Measurements from ENCODE around the gene PTGR1. TPM values are rescaled to one million over a fixed set of nuclear protein-coding genes. Genes with fewer than 3 reads are reported as not detected.

Gene PTGR1
- total and polyA plus RNA-seq, 2 of the 8 experiments (the other 6 are each of a cell fraction or from before 2014, with no cell fraction given): 16.9 to 28.5 TPM

GRCh38 chr9:111582888-111583287 is 16.6 kb downstream of the PTGR1 start:
- H4K91ac ChIP-seq (replicated peaks; ENCODE audit: insufficient read length, low read length): no peak overlapping the region
- no peak overlapping the region for H2AFZ ChIP-seq (ENCODE audit: low read length)
- H3K23ac ChIP-seq (ENCODE audit: insufficient read length): no peak overlapping the region
- H3K23me2 ChIP-seq (ENCODE audit: low read depth, low read length): peaks cover 2% of the 10 kb centered on the region; the same call in 1 of the 2 replicates
- no peak overlapping the region for H4K8ac ChIP-seq (ENCODE audit: extremely low read depth, insufficient read depth, low read length)
- no peak overlapping the region for H3K14ac ChIP-seq (ENCODE audit: insufficient read length)
- 95% methylated on average over 3 of the region's 3 CpGs; no CpG with 5 or more reads in 1 of the 2 experiments for WGBS, 2 experiments (ENCODE audit: extremely low coverage in 1 of 2, insufficient coverage in 1 of 2, insufficient read length in 1 of 2, insufficient replicate concordance in 2 of 2, low coverage in 1 of 2, low lambda C conversion rate in 2 of 2, missing lambda C conversion rate in 1 of 2)
- H2BK120ac ChIP-seq (replicated peaks; ENCODE audit: low read depth, low read length): no peak overlapping the region
- H3K4ac ChIP-seq (replicated peaks; ENCODE audit: insufficient read length, low read depth, low read length): no peak overlapping the region
- FAIRE-seq: no peak
- no peaks in the 10 kb centered on the region for H3K79me2 ChIP-seq (ENCODE audit: control insufficient read depth in 1 of 2, insufficient read depth in 2 of 2, low read length in 2 of 2)
- no peaks in the 10 kb centered on the region for H4K20me1 ChIP-seq (replicated peaks in 1 of 2; ENCODE audit: control insufficient read depth in 1 of 2, insufficient read depth in 2 of 2, low read length in 2 of 2)
- peaks cover 3 to 35% (median 13%) of the 10 kb centered on the region in 4 experiments; a peak in 6 of 8 replicates for H3K36me3 ChIP-seq (ENCODE audit: control insufficient read depth in 2 of 4, insufficient read depth in 4 of 4, low read length in 3 of 4)
- H3K27me3 ChIP-seq (replicated peaks in 1 of 4; ENCODE audit: control insufficient read depth in 3 of 4, extremely low read depth in 1 of 4, insufficient read depth in 3 of 4, low read length in 3 of 4): no peaks in the 10 kb centered on the region
- H2BK5ac ChIP-seq (ENCODE audit: low read depth, low read length): no peak overlapping the region
- no peak overlapping the region for H4K5ac ChIP-seq (ENCODE audit: insufficient read length, low read depth, low read length)
- no peak overlapping the region for H3K18ac ChIP-seq (ENCODE audit: extremely low read depth, low read length)
- H3K9me3 ChIP-seq (ENCODE audit: insufficient read depth in 2 of 2, low read depth in 1 of 2, low read length in 1 of 2): no peaks in the 10 kb centered on the region
- H3K56ac ChIP-seq (replicated peaks; ENCODE audit: insufficient read length, low read depth, low read length): no peak overlapping the region
- no peak overlapping the region for H3K9ac ChIP-seq (replicated peaks in 1 of 4; ENCODE audit: extremely low read depth in 1 of 4, low read depth in 3 of 4, low read length in 3 of 4)
- no peak overlapping the region for H2AK5ac ChIP-seq (ENCODE audit: low read depth, low read length)
- H3K4me3 ChIP-seq (ENCODE audit: extremely low read depth in 1 of 4, insufficient read depth in 2 of 4, low read depth in 3 of 4, low read length in 4 of 4): no peak overlapping the region
- no peak overlapping the region for H2BK15ac ChIP-seq (ENCODE audit: low read length)
- ChIA-PET POLR2A (ENCODE audit: partially characterized antibody) (no interaction called here), CTCF (ENCODE audit: partially characterized antibody) (interaction anchor here (1.4 kb wide), 1 partner anchor 24 kb away, joined by 4 read pairs; no protein-coding TSS in a partner anchor)
- H3K79me1 ChIP-seq (ENCODE audit: low read depth, low read length): no peaks in the 10 kb centered on the region
- no peak overlapping the region for H2BK20ac ChIP-seq (ENCODE audit: low read length)
- no peaks in the 10 kb centered on the region for H3K4me1 ChIP-seq (replicated peaks in 1 of 4; ENCODE audit: control insufficient read depth in 3 of 4, insufficient read depth in 4 of 4, low read length in 3 of 4)
- no peak overlapping the region for H3K4me2 ChIP-seq (ENCODE audit: insufficient read depth in 1 of 2, low read depth in 2 of 2, low read length in 2 of 2)
- no peak overlapping the region for H2BK12ac ChIP-seq (ENCODE audit: low read depth, low read length)
- no peak for DNase-seq (ENCODE audit: low read depth in 1 of 2, low spot score in 2 of 2)
- H3K27ac ChIP-seq (ENCODE audit: low read depth, low read length): no peak overlapping the region
- TF ChIP-seq EZH2 (IDR thresholded peaks at IDR 0.05; ENCODE audit: low read depth, low read length, severe bottlenecking): no peak
- TF ChIP-seq E2F6 (IDR thresholded peaks at IDR 0.05): no peak
- no peak for TF ChIP-seq MAX (IDR thresholded peaks at IDR 0.05)
- TF ChIP-seq RNF2 (IDR thresholded peaks at IDR 0.05; ENCODE audit: borderline replicate concordance, low read depth, low read length, missing control alignments, poor library complexity, severe bottlenecking): no peak
- no peak for TF ChIP-seq FOSL1 (IDR thresholded peaks at IDR 0.05; ENCODE audit: insufficient read depth, low read depth, low read length)
- TF ChIP-seq KDM5A (IDR thresholded peaks at IDR 0.05; ENCODE audit: low read length): no peak
- no peak for TF ChIP-seq HDAC6 (IDR thresholded peaks at IDR 0.05; ENCODE audit: low read depth, low read length)
- no peak for TF ChIP-seq CTBP2 (IDR thresholded peaks at IDR 0.05; ENCODE audit: borderline replicate concordance, insufficient read depth, insufficient read length, low read length)
- no peak for TF ChIP-seq CHD1 (IDR thresholded peaks at IDR 0.05; ENCODE audit: low read depth, low read length)
- TF ChIP-seq SUZ12 (IDR thresholded peaks at IDR 0.05; ENCODE audit: low read length): no peak
- no peak for TF ChIP-seq USF2 (IDR thresholded peaks at IDR 0.05; ENCODE audit: low read length)

Measured in H1 (cell line).